H1 (cell line): Measurements from ENCODE around the gene RNF215. TPM values are rescaled to one million over a fixed set of nuclear protein-coding genes. Genes with fewer than 3 reads are reported as not detected.

Experiments used
- CTCF ChIA-PET: fragments of 300-600 bp; sonication (Branson Sonifier 250); formaldehyde crosslinking; loops from one replicate; lab custom pipeline; 2021; ENCODE audit not compliant: partially characterized antibody; lab: Charles Lee
- POLR2A ChIA-PET: fragments of 300-600 bp; sonication (Branson Sonifier 250); formaldehyde crosslinking; loops from one replicate; lab custom pipeline; 2021; ENCODE audit warnings: inconsistent platforms; ENCODE audit not compliant: partially characterized antibody; lab: Charles Lee
- DNase-seq, 2 experiments: peaks; one replicate each; pipeline versions ENCODE4 v3.0.0 to v3.0.0-alpha.2; 2010 to 2022; ENCODE audit warnings: low spot score in 2 of 2, low read depth in 1 of 2, mixed read lengths in 1 of 2
- FAIRE-seq: peaks from 2 replicates; lab custom pipeline; 2011; peaks lifted over from hg19 to GRCh38; lab: Jason Lieb, UNC
- H2AFZ ChIP-seq: 2 replicates; pipeline ENCODE4 v1.8.1; 2012; ENCODE audit warnings: low read length, inconsistent platforms
- H2AK5ac ChIP-seq: 2 replicates; pipeline ENCODE4 v1.6.1; 2013; ENCODE audit warnings: low read depth, low read length
- H2BK120ac ChIP-seq: replicated peaks from 2 replicates; pipeline ENCODE3; 2013; ENCODE audit warnings: low read depth, low read length, inconsistent platforms
- H2BK12ac ChIP-seq: 2 replicates; pipeline ENCODE4 v1.6.1; 2013; ENCODE audit warnings: low read depth, low read length
- H2BK15ac ChIP-seq: 2 replicates; pipeline ENCODE4 v1.6.1; 2013; ENCODE audit warnings: low read length
- H2BK20ac ChIP-seq: 2 replicates; pipeline ENCODE4 v1.6.1; 2013; ENCODE audit warnings: low read length
- H2BK5ac ChIP-seq: 2 replicates; pipeline ENCODE4 v1.6.1; 2013; ENCODE audit warnings: low read depth, low read length
- H3K14ac ChIP-seq: 2 replicates; pipeline ENCODE4 v1.6.1; 2013; ENCODE audit warnings: inconsistent platforms; ENCODE audit not compliant: insufficient read length
- H3K18ac ChIP-seq: 2 replicates; pipeline ENCODE4 v1.6.1; 2013; ENCODE audit warnings: low read length; ENCODE audit errors: extremely low read depth
- H3K23ac ChIP-seq: 2 replicates; pipeline ENCODE4 v1.6.1; 2013; ENCODE audit warnings: inconsistent platforms; ENCODE audit not compliant: insufficient read length
- H3K23me2 ChIP-seq: 2 replicates; pipeline ENCODE4 v1.6.1; 2013; ENCODE audit warnings: low read depth, low read length
- H3K27ac ChIP-seq: 2 replicates; pipeline ENCODE4 v1.6.1; 2011; ENCODE audit warnings: low read depth, low read length, inconsistent platforms
- H3K27me3 ChIP-seq, 4 experiments: replicated peaks in 1 of 4; 1 replicate in 1 of 4; 2 replicates in 3 of 4; pipeline versions ENCODE4 v1.6.1 to v1.8.1; 2011 to 2013; ENCODE audit warnings: low read length in 3 of 4, mild to moderate bottlenecking in 3 of 4, inconsistent platforms in 2 of 4, mixed read lengths in 2 of 4, moderate library complexity in 1 of 4; ENCODE audit not compliant: control insufficient read depth in 3 of 4, insufficient read depth in 3 of 4; ENCODE audit errors: extremely low read depth in 1 of 4
- H3K36me3 ChIP-seq, 4 experiments: 2 replicates each; pipeline versions ENCODE4 v1.6.1 to v1.8.1; 2011 to 2013; ENCODE audit warnings: mild to moderate bottlenecking in 4 of 4, low read length in 3 of 4, moderate library complexity in 2 of 4, control low read depth in 1 of 4, inconsistent platforms in 1 of 4; ENCODE audit not compliant: insufficient read depth in 4 of 4, control insufficient read depth in 2 of 4
- H3K4ac ChIP-seq: replicated peaks from 2 replicates; pipeline ENCODE3; 2013; ENCODE audit warnings: low read length, low read depth, mixed read lengths, inconsistent platforms; ENCODE audit not compliant: insufficient read length
- H3K4me1 ChIP-seq, 4 experiments: replicated peaks in 1 of 4; 1 replicate in 1 of 4; 2 replicates in 3 of 4; pipeline versions ENCODE4 v1.6.1 to v1.8.1; 2011 to 2013; ENCODE audit warnings: low read length in 3 of 4, inconsistent platforms in 2 of 4, mixed read lengths in 1 of 4; ENCODE audit not compliant: insufficient read depth in 4 of 4, control insufficient read depth in 3 of 4
- H3K4me2 ChIP-seq, 2 experiments: 2 replicates each; pipeline versions ENCODE4 v1.6.1 to v1.8.1; 2011 to 2013; ENCODE audit warnings: low read depth in 2 of 2, low read length in 2 of 2, control low read depth in 1 of 2, inconsistent platforms in 1 of 2, mild to moderate bottlenecking in 1 of 2; ENCODE audit not compliant: insufficient read depth in 1 of 2
- H3K4me3 ChIP-seq, 4 experiments: fragments of 200-600, 300-600 bp in 1 of 4; sonication (generic), shearing (Covaris generic), sonication (Bioruptor Twin) in 1 of 4; 2 replicates each; pipeline versions ENCODE4 v1.5.1 to v1.8.1; 2011 to 2016; ENCODE audit warnings: low read length in 4 of 4, low read depth in 3 of 4, control low read depth in 2 of 4, inconsistent platforms in 2 of 4, mild to moderate bottlenecking in 2 of 4, mixed read lengths in 1 of 4, moderate library complexity in 1 of 4; ENCODE audit not compliant: insufficient read depth in 2 of 4; ENCODE audit errors: extremely low read depth in 1 of 4
- H3K56ac ChIP-seq: replicated peaks from 2 replicates; pipeline ENCODE3; 2013; ENCODE audit warnings: low read depth, mild to moderate bottlenecking, mixed read lengths, low read length, inconsistent platforms; ENCODE audit not compliant: insufficient read length
- H3K79me1 ChIP-seq: 2 replicates; pipeline ENCODE4 v1.6.1; 2013; ENCODE audit warnings: low read depth, low read length, control low read depth
- H3K79me2 ChIP-seq, 2 experiments: 2 replicates each; pipeline versions ENCODE4 v1.6.1 to v1.8.1; 2012 to 2013; ENCODE audit warnings: low read length in 2 of 2, mild to moderate bottlenecking in 2 of 2, inconsistent platforms in 1 of 2; ENCODE audit not compliant: insufficient read depth in 2 of 2, control insufficient read depth in 1 of 2
- H3K9ac ChIP-seq, 4 experiments: replicated peaks in 1 of 4; 1 replicate in 1 of 4; 2 replicates in 3 of 4; pipeline versions ENCODE4 v1.6.1 to v1.8.1; 2011 to 2013; ENCODE audit warnings: low read depth in 3 of 4, low read length in 3 of 4, control low read depth in 2 of 4, mild to moderate bottlenecking in 2 of 4, moderate library complexity in 2 of 4, inconsistent platforms in 1 of 4; ENCODE audit errors: extremely low read depth in 1 of 4
- H3K9me3 ChIP-seq, 2 experiments: 2 replicates each; pipeline versions ENCODE4 v1.6.1 to v1.8.1; 2012 to 2013; ENCODE audit warnings: mild to moderate bottlenecking in 2 of 2, moderate library complexity in 2 of 2, control low read depth in 1 of 2, inconsistent platforms in 1 of 2, low read depth in 1 of 2, low read length in 1 of 2, mixed read lengths in 1 of 2; ENCODE audit not compliant: insufficient read depth in 2 of 2
- H4K20me1 ChIP-seq, 2 experiments: replicated peaks in 1 of 2; 2 replicates each; pipeline versions ENCODE3 to v1.8.1; 2011 to 2013; ENCODE audit warnings: inconsistent platforms in 2 of 2, low read length in 2 of 2, mild to moderate bottlenecking in 1 of 2; ENCODE audit not compliant: insufficient read depth in 2 of 2, control insufficient read depth in 1 of 2
- H4K5ac ChIP-seq: 2 replicates; pipeline ENCODE4 v1.6.1; 2013; ENCODE audit warnings: low read length, low read depth, mixed read lengths, inconsistent platforms; ENCODE audit not compliant: insufficient read length
- H4K8ac ChIP-seq: 2 replicates; pipeline ENCODE4 v1.8.0; 2013; ENCODE audit warnings: mild to moderate bottlenecking, moderate library complexity, low read length, inconsistent platforms; ENCODE audit not compliant: insufficient read depth; ENCODE audit errors: extremely low read depth
- H4K91ac ChIP-seq: replicated peaks from 2 replicates; pipeline ENCODE3; 2013; ENCODE audit warnings: low read length, mixed read lengths, inconsistent platforms; ENCODE audit not compliant: insufficient read length
- PHF8 ChIP-seq: fragments of 200-600 bp; sonication (generic); conservative IDR thresholded peaks from 2 replicates; pipeline ENCODE4 v1.7.1; 2012; ENCODE audit warnings: low read depth, mild to moderate bottlenecking, inconsistent platforms, low read length, moderate library complexity
- POLR2A ChIP-seq, 2 experiments: IDR thresholded peaks; 1 replicate in 1 of 2; 2 replicates in 1 of 2; pipeline ENCODE4 v1.6.1; 2011; ENCODE audit warnings: low read depth in 2 of 2, low read length in 2 of 2, mild to moderate bottlenecking in 2 of 2; ENCODE audit errors: control extremely low read depth in 1 of 2
- POLR2AphosphoS5 ChIP-seq: IDR thresholded peaks from 2 replicates; pipeline ENCODE4 v1.6.1; 2011; ENCODE audit warnings: low read depth, low read length
- SIX5 ChIP-seq: IDR thresholded peaks from 2 replicates; pipeline ENCODE4 v1.6.1; 2011; ENCODE audit warnings: mild to moderate bottlenecking, low read depth, low read length
- WGBS, 2 experiments: shearing (Covaris generic) in 1 of 2; methylation state at CpG; one replicate each; pipeline versions ENCODE4 v1.1.6 to v1.1.7; 2013 to 2015; ENCODE audit warnings: low lambda C conversion rate in 2 of 2, mixed read lengths in 2 of 2, inconsistent platforms in 1 of 2, low coverage in 1 of 2, missing lambda C conversion rate in 1 of 2; ENCODE audit not compliant: insufficient replicate concordance in 2 of 2, insufficient coverage in 1 of 2, insufficient read length in 1 of 2; ENCODE audit errors: extremely low coverage in 1 of 2, missing lambda C conversion rate in 1 of 2; 5-methylcytosine and 5-hydroxymethylcytosine counted together
- polyA plus RNA-seq, 7 experiments: library from polyadenylated mRNA; depleted of rRNA in 3 of 7; stranded (reverse) in 5 of 7; unstranded in 2 of 7; fragments of >200 nt in 5 of 7; fragments of 200-250 nt in 2 of 7; gene quantifications; 1 replicate in 5 of 7; 2 replicates in 1 of 7; 4 replicates in 1 of 7; pipeline versions ENCODE4 v1.2.1 to v1.2.3, GENCODE V29; 2011 to 2013; ENCODE audit warnings: missing spikeins in 2 of 7, mixed read lengths in 2 of 7
- total RNA-seq: library from RNA; stranded (reverse); fragmentation: NEBNext Ultra II Directional; extraction: Animal tissue kit (Norgen Biotek cat#: 25700); gene quantifications from 2 replicates; pipeline ENCODE4 v1.2.1, GENCODE V29; 2021

RNF215 gene
- total and polyA plus RNA-seq, 2 of the 8 experiments (the other 6 are each of a cell fraction or from before 2014, with no cell fraction given): 13.1 to 19.0 TPM

GRCh38 chr22:30404307-30404706, 17.1 kb upstream of the RNF215 start:
- no peak overlapping the region for H2BK15ac ChIP-seq
- H4K8ac ChIP-seq: no peak overlapping the region
- H3K56ac ChIP-seq: no peak overlapping the region
- no peak overlapping the region for H2AFZ ChIP-seq
- no peak overlapping the region for H2BK20ac ChIP-seq
- DNase-seq: no peak
- no peak overlapping the region for H4K5ac ChIP-seq
- CTCF ChIA-PET: interaction anchor here (0.6 to 1.8 kb wide), 2 partner anchors 13 to 1676 kb away, joined by 3 to 6 read pairs; no protein-coding TSS in a partner anchor
- no peak overlapping the region for H3K14ac ChIP-seq
- no peak overlapping the region for H3K27ac ChIP-seq
- no peak overlapping the region for H3K4ac ChIP-seq
- no peak overlapping the region for H3K9ac ChIP-seq
- H4K20me1 ChIP-seq: peaks cover 0 to 4% of the 10 kb centered on the region in 2 experiments
- no peaks in the 10 kb centered on the region for H3K79me2 ChIP-seq
- H3K4me3 ChIP-seq: no peak overlapping the region
- no peaks in the 10 kb centered on the region for H3K9me3 ChIP-seq
- H3K4me2 ChIP-seq: no peak overlapping the region
- H2BK12ac ChIP-seq: no peak overlapping the region
- H3K23ac ChIP-seq: no peak overlapping the region
- H4K91ac ChIP-seq: no peak overlapping the region
- WGBS, 2 experiments: 79% methylated on average over 6 of the region's 6 CpGs; no CpG with 5 or more reads in 1 of the 2 experiments
- H2BK5ac ChIP-seq: no peak overlapping the region
- H3K4me1 ChIP-seq: peaks cover 0 to 6% (median 4%) of the 10 kb centered on the region in 4 experiments; a peak in 5 of 7 replicates
- no peaks in the 10 kb centered on the region for H3K79me1 ChIP-seq
- no peaks in the 10 kb centered on the region for H3K23me2 ChIP-seq
- no peak overlapping the region for H2AK5ac ChIP-seq
- no peak for FAIRE-seq
- H3K27me3 ChIP-seq: no peaks in the 10 kb centered on the region
- TF ChIP-seq POLR2AphosphoS5 (no peak), POLR2A (IDR thresholded peaks at IDR 0.05; ENCODE audit: control extremely low read depth in 1 of 2, low read depth in 2 of 2, low read length in 2 of 2) (no peak), PHF8 (no peak), SIX5 (no peak)
- H3K36me3 ChIP-seq: peaks cover 0 to 4% (median 0%) of the 10 kb centered on the region in 4 experiments; a peak in 2 of 8 replicates
- no peak overlapping the region for H3K18ac ChIP-seq
- POLR2A ChIA-PET: interaction anchor here (0.8 to 1.3 kb wide), 3 partner anchors 10 to 29 kb away, joined by 3 to 6 read pairs (median 3); no protein-coding TSS in a partner anchor
- H2BK120ac ChIP-seq: no peak overlapping the region
